NCI-H1417 treated with DMSO at 0.1 percent for 48 hours (cell line): ENCODE results near the gene CCL4.

Experiments
- DNase-seq: peaks from one replicate; lab custom pipeline; 2025; lab: John Stamatoyannopoulos, UW

The CCL4 gene

GRCh38 chr17:36144981-36145729 is 41.5 kb downstream of the CCL4 start:
- no peak for DNase-seq

GRCh38 chr17:36147601-36148000 is 44.0 kb downstream of the CCL4 start:
- DNase-seq = no peak

DNA sequence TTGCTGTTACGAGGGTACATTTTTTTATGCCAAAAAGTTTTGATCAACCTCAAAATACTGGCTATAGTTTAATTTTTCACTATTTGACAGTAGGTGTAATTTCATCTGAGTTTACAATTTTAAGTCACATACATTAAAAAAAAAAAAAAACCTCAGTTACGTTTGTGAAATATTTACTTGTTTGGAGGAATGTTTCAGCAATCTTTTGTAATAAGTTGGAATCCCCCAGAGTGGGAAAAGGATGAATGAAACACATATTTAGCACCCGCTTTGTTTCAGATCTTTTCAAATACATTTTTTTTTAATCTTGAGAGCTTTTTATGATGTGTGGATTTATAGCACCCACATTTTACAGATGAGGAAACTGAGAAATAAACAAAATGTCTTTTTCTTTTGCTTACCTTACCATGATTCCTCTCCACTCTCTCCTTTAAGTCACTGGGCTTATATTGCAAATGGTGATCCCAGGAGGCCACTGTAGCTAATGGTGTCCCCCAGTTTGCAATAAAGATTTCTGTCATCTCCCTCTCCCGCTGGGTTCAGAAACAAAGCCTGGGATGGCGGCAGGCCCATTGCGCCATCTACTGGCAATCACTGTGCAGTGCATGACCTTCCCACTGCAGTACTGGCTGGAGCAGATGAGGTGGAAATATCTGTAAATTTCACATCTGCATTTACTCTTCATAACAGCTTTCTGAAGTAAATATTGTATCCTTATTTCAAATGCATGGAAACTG is 45.1 kb downstream of the CCL4 start:
- no peak for DNase-seq

- DNase-seq = no peak
Measured at GRCh38 chr17:36149296-36149820, 45.7 kb downstream of the CCL4 start.

- DNase-seq = no peak
Measured at GRCh38 chr17:36151891-36152638, 48.4 kb downstream of the CCL4 start.

- DNase-seq = no peak
Measured at GRCh38 chr17:36152639-36153120, 49.1 kb downstream of the CCL4 start.

DNA sequence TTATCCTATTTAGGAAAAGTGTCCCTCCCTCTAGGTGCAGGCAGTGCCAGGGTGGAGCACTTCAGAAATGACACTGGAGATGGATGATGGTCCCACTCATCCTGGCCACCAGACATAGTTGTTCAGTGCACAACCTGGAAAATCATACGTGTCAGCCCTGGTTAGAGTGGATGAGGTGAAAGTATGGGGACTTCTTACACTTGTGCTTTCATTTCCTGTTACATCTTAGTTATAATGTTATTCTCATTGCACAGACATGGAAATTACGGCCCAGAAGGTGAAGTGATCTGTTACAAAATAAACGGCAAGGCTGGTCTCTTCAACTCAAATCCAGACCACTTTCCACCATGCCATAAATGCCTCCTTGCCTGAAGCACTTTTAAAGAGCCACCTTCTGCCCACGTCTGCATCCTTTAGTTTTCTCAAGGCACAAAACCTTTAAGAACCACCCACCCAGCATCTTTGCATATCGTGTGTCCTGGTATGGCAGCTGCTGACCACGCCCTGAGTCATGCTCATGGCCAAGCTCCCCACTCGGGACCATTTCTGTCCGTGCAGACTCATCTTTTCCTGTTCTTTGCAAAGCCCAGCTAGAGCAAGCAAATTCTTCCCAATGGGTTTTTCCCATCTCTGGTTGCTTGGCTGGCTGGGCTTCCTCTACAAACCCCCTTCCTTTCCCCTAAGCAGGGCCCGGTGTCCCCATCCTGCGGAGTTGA is 50.4 kb downstream of the CCL4 start:
- DNase-seq = no peak
